Adrenal gland (tissue), 12 donors: ENCODE results near the gene ACHE. TPM values are rescaled to one million over a fixed set of nuclear protein-coding genes. Genes with fewer than 3 reads are reported as not detected.

Source experiments
- DNase-seq, 7 donors: peaks; one replicate each; pipeline ENCODE4 v3.0.0-alpha.2; 2019 to 2020
- H3K27ac ChIP-seq, 5 donors: fragments of 200-600 bp; sonication (generic) in 4 of 5; 1 replicate in 3 of 5; 2 replicates in 2 of 5; pipeline versions ENCODE4 v1.5.1 to v1.8.0; 2016 to 2020; ENCODE audit warnings: mild to moderate bottlenecking in 1 of 5
- H3K27me3 ChIP-seq: fragments of 200-600 bp; 2 replicates; pipeline ENCODE4 v1.8.0; 2021
- H3K36me3 ChIP-seq, 2 donors: fragments of 200-600 bp; replicated peaks in 1 of 2; 1 replicate in 1 of 2; 2 replicates in 1 of 2; pipeline versions ENCODE4 v1.5.1 to v1.8.0; 2018 to 2022
- H3K4me1 ChIP-seq, 2 donors: fragments of 200-600 bp; replicated peaks in 1 of 2; 1 replicate in 1 of 2; 2 replicates in 1 of 2; pipeline versions ENCODE4 v1.5.1 to v1.8.0; 2018 to 2021
- H3K4me3 ChIP-seq, 4 donors: fragments of 200-600 bp; sonication (generic) in 3 of 4; one replicate each; pipeline ENCODE4 v1.5.1; 2016 to 2018
- H3K9me3 ChIP-seq, 3 donors: fragments of 200-600 bp; sonication (generic) in 1 of 3; replicated peaks in 1 of 3; 1 replicate in 2 of 3; 2 replicates in 1 of 3; pipeline versions ENCODE4 v1.5.1 to v1.8.0; 2016 to 2021
- POLR2A ChIP-seq, 2 donors: fragments of 450-650 bp; IDR thresholded peaks; one replicate each; pipeline ENCODE4 v1.6.1; 2017; ENCODE audit warnings: antibody characterized with exemption in 2 of 2, mild to moderate bottlenecking in 2 of 2, moderate library complexity in 1 of 2
- WGBS, 4 donors: extraction: QIAGEN DNeasy Blood & Tissue Kit in 2 of 4; methylation state at CpG; one replicate each; pipeline versions ENCODE4 v1.1.5 to v1.1.7; 2013 to 2017; 5-methylcytosine and 5-hydroxymethylcytosine counted together
- intact Hi-C, 2 donors: fragments of 100-400 bp; cut with DNase I; formaldehyde crosslinking; loops; one replicate each; pipeline versions ENCODE4 v1.14.1 to v1.15.0; 2022 to 2023
- polyA plus RNA-seq, 3 donors: library from polyadenylated mRNA; stranded (reverse); fragments of 200-250 nt in 2 of 3; fragments of 350-450 nt in 1 of 3; fragmentation: Illumina TruSeq in 1 of 3; extraction: RNeasy Lipid Tissue Mini Kit (QIAGEN cat#74804) in 1 of 3; gene quantifications; one replicate each; pipeline ENCODE4 v1.2.3, GENCODE V29; 2013 to 2014
- total RNA-seq, 9 donors: library from RNA; depleted of rRNA in 4 of 9; stranded (reverse); fragments of >200 nt in 4 of 9; fragments of 120-200 nt in 1 of 9; fragmentation: NEBNext Ultra II Directional in 1 of 9; extraction: Animal tissue kit (Norgen Biotek cat#: 25700) in 1 of 9; gene quantifications; one replicate each; pipeline versions ENCODE4 v1.1.0 to v1.2.4, GENCODE V29; 2013 to 2023
- TF ChIP-seq, protein P1 (sequence below), 6 experiments: fragments of 450-650 bp in 4 of 6; fragments of 200-600 bp in 2 of 6; sonication (generic) in 1 of 6; IDR thresholded peaks; 1 replicate in 5 of 6; 2 replicates in 1 of 6; pipeline versions ENCODE4 v1.5.1 to v1.8.0; 2016 to 2021; ENCODE audit warnings: antibody characterized with exemption in 6 of 6, mild to moderate bottlenecking in 2 of 6, moderate library complexity in 1 of 6
- donor health status: healthy with polysubstance abuse.
- donor health status: Bipolar disorder and iron deficiency.
- donor health status: DM: yes; HTN: yes; CAD: no.
- donor health status: DM: no; HTN: no; CAD: no.
- donor health status: DM: no; HTN: no; CAD: no.
- donor health status: DM: yes; HTN: yes; CAD: no.

The ACHE gene
- total and polyA plus RNA-seq, 12 donors = 0.26 to 10.2 (median 2.1) TPM

DNA sequence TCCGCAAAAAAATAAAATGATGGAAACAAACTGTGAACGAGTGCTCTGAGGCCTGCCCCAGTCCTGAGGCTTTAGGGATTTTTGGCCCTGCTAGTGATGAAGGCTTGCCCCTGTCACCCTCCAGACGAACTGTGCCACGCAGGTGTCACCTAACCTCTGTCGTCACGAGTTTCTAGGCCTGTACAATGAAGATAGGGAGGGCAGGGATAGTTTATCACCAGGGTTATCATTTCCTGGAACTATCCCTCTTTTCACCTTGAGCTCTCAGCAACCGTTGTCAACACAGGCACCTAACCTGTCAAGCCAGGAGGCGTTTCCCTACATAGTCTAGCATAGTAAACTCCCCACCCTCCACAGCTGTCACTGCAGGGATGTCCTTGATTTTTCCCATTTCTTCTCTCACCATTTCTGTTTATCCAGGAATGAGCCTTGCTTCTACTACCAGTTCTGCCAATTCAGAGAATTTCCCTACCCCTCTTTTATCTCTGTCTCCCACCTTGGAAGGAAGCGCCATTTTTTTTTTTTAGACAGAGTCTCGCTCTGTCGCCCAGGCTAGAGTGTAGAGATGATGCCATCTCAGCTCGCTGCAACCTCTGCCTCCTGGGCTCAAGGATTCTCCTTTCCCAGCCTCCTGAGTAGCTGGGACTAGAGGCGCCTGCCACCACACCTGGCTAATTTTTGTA is 2.2 kb upstream of the ACHE start:
- Histone ChIP-seq H3K27me3 (peaks cover 37% of the 10 kb centered on the region), H3K36me3 (no peaks in the 10 kb centered on the region), H3K9me3 (no peaks in the 10 kb centered on the region), H3K4me1 (peaks cover 8 to 16% of the 10 kb centered on the region in 2 donors), H3K27ac (no peak overlapping the region), H3K4me3 (no peak overlapping the region)
- WGBS, 4 donors = 65 to 71% (median 66%) methylated on average over 13 of the region's 13 CpGs
- intact Hi-C loops = loop anchor here (5.0 to 10.0 kb wide), 3 partner anchors 164 to 387 kb away; partner anchors contain the start of gene VGF (in 1 of the 2)
- no peak for TF ChIP-seq POLR2A (IDR thresholded peaks at IDR 0.05)
- TF ChIP-seq, protein P1, sequence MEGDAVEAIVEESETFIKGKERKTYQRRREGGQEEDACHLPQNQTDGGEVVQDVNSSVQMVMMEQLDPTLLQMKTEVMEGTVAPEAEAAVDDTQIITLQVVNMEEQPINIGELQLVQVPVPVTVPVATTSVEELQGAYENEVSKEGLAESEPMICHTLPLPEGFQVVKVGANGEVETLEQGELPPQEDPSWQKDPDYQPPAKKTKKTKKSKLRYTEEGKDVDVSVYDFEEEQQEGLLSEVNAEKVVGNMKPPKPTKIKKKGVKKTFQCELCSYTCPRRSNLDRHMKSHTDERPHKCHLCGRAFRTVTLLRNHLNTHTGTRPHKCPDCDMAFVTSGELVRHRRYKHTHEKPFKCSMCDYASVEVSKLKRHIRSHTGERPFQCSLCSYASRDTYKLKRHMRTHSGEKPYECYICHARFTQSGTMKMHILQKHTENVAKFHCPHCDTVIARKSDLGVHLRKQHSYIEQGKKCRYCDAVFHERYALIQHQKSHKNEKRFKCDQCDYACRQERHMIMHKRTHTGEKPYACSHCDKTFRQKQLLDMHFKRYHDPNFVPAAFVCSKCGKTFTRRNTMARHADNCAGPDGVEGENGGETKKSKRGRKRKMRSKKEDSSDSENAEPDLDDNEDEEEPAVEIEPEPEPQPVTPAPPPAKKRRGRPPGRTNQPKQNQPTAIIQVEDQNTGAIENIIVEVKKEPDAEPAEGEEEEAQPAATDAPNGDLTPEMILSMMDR (IDR thresholded peaks at IDR 0.05) = no peak
- DNase-seq = no peak

GRCh38 chr7:100896732-100897608 is 1.3 kb upstream of the ACHE start:
- peak in 4 of 7 donors; percentile 55 to 72 (median 64) for DNase-seq
- Histone ChIP-seq H3K27me3 (peaks cover 31% of the 10 kb centered on the region), H3K4me1 (peaks cover 8 to 16% of the 10 kb centered on the region in 2 donors), H3K36me3 (no peaks in the 10 kb centered on the region), H3K27ac (peak overlapping the region in 1 of 5 donors; percentile 43), H3K4me3 (peak overlapping the region in 1 of 4 donors; percentile 35), H3K9me3 (no peaks in the 10 kb centered on the region)
- WGBS, 4 donors = 1 to 9% (median 5%) methylated on average over 4 to 95 of the region's 95 CpGs
- TF ChIP-seq POLR2A (IDR thresholded peaks at IDR 0.05) = no peak
- TF ChIP-seq, protein P1 (IDR thresholded peaks at IDR 0.05) = peak; percentile 31 to 77 (median 63)
- intact Hi-C loops = loop anchor here (5.0 to 10.0 kb wide), 3 partner anchors 165 to 388 kb away; partner anchors contain the start of gene VGF (in 1 of the 2)

GRCh38 chr7:100895956-100896731 is 456 bp upstream of the ACHE start:
- WGBS, 4 donors = 4 to 10% (median 6%) methylated on average over 32 to 54 of the region's 54 CpGs
- Histone ChIP-seq H3K36me3 (no peaks in the 10 kb centered on the region), H3K4me3 (peak overlapping the region in 1 of 4 donors; percentile 35), H3K27ac (peak overlapping the region in 1 of 5 donors; percentile 43), H3K27me3 (peaks cover 29% of the 10 kb centered on the region), H3K9me3 (no peaks in the 10 kb centered on the region), H3K4me1 (peaks cover 8 to 20% of the 10 kb centered on the region in 2 donors)
- TF ChIP-seq, protein P1 (IDR thresholded peaks at IDR 0.05) = no peak
- TF ChIP-seq POLR2A (IDR thresholded peaks at IDR 0.05) = no peak
- intact Hi-C loops = loop anchor here (5.0 to 10.0 kb wide), 3 partner anchors 166 to 389 kb away; partner anchors contain the start of gene VGF (in 1 of the 2)
- DNase-seq = peak in 3 of 7 donors; percentile 54 to 66 (median 57)
